WTC11 (cell line): ENCODE results near the gene TGM1. TPM values are rescaled to one million over a fixed set of nuclear protein-coding genes. Genes with fewer than 3 reads are reported as not detected.

Experiments
- ATAC-seq: fragments of 200-7000 bp; cut with Tn5 transposase; 2 replicates; pipeline ENCODE4 v1.10.0; 2021; ENCODE audit warnings: mild to moderate bottlenecking, moderate library complexity
- CTCF ChIA-PET: fragments of 300-600 bp; sonication (Branson Sonifier 250); formaldehyde crosslinking; loops from one replicate; lab custom pipeline; 2021; ENCODE audit warnings: antibody characterized with exemption; lab: Charles Lee
- POLR2A ChIA-PET: fragments of 350-600 bp; sonication (Branson Sonifier 250); formaldehyde crosslinking; loops from one replicate; lab custom pipeline; 2021; ENCODE audit warnings: antibody characterized with exemption; lab: Charles Lee
- DNase-seq: peaks from one replicate; pipeline ENCODE4 v3.0.0; 2021; ENCODE audit warnings: low spot score
- H3K27ac Mint-ChIP-seq: 2 replicates; pipeline ENCODE4 v1.8.0; 2021; ENCODE audit warnings: mixed read lengths
- H3K27me3 Mint-ChIP-seq: 2 replicates; pipeline ENCODE4 v1.8.0; 2021; ENCODE audit warnings: low read depth, mild to moderate bottlenecking, moderate library complexity, mixed read lengths
- H3K36me3 Mint-ChIP-seq: 2 replicates; pipeline ENCODE4 v1.8.0; 2021; ENCODE audit warnings: mixed read lengths
- H3K4me1 Mint-ChIP-seq: 2 replicates; pipeline ENCODE4 v1.8.0; 2022; ENCODE audit warnings: mixed read lengths
- H3K4me3 Mint-ChIP-seq: 2 replicates; pipeline ENCODE4 v1.8.0; 2021; ENCODE audit warnings: mild to moderate bottlenecking, moderate library complexity, mixed read lengths
- H3K9me3 Mint-ChIP-seq: 2 replicates; pipeline ENCODE4 v1.8.0; 2021; ENCODE audit warnings: mixed read lengths
- CREM ChIP-seq: sonication (generic); formaldehyde crosslinking; IDR thresholded peaks from 2 replicates; pipeline ENCODE4 v1.8.1; 2022; ENCODE audit warnings: mild to moderate bottlenecking, missing genetic modification reagents, moderate library complexity
- FOXJ3 ChIP-seq: sonication (generic); formaldehyde crosslinking; IDR thresholded peaks from 2 replicates; pipeline ENCODE4 v1.9.0; 2021; ENCODE audit warnings: missing genetic modification reagents, mild to moderate bottlenecking, borderline replicate concordance
- FOXK1 ChIP-seq: sonication (generic); formaldehyde crosslinking; IDR thresholded peaks from 2 replicates; pipeline ENCODE4 v1.8.0; 2022; ENCODE audit warnings: mild to moderate bottlenecking, moderate library complexity, missing genetic modification reagents
- GABPB1 ChIP-seq: sonication (generic); formaldehyde crosslinking; IDR thresholded peaks from 2 replicates; pipeline ENCODE4 v1.8.1; 2023; ENCODE audit warnings: mild to moderate bottlenecking, missing genetic modification reagents
- GTF2I ChIP-seq: fragments of 250-450 bp; sonication (Bioruptor Pico); conservative IDR thresholded peaks from 2 replicates; pipeline ENCODE4 v1.4.0; 2021; ENCODE audit warnings: mild to moderate bottlenecking
- IRF2 ChIP-seq: sonication (generic); formaldehyde crosslinking; IDR thresholded peaks from 2 replicates; pipeline ENCODE4 v1.8.0; 2022; ENCODE audit warnings: low read depth, missing genetic modification reagents, borderline replicate concordance
- JUN ChIP-seq: sonication (generic); formaldehyde crosslinking; IDR thresholded peaks from 2 replicates; pipeline ENCODE4 v1.8.0; 2023; ENCODE audit warnings: mild to moderate bottlenecking, missing genetic modification reagents
- KAT7 ChIP-seq: sonication (generic); formaldehyde crosslinking; IDR thresholded peaks from 2 replicates; pipeline ENCODE4 v1.8.1; 2023; ENCODE audit warnings: missing genetic modification reagents, mild to moderate bottlenecking, borderline replicate concordance
- NFE2L1 ChIP-seq: sonication (generic); formaldehyde crosslinking; IDR thresholded peaks from 2 replicates; pipeline ENCODE4 v1.8.1; 2023; ENCODE audit warnings: missing genetic modification reagents
- RELA ChIP-seq: sonication (generic); formaldehyde crosslinking; IDR thresholded peaks from 2 replicates; pipeline ENCODE4 v1.8.1; 2022; ENCODE audit warnings: missing genetic modification reagents, mild to moderate bottlenecking, borderline replicate concordance
- SMAD4 ChIP-seq: sonication (generic); formaldehyde crosslinking; IDR thresholded peaks from 2 replicates; pipeline ENCODE4 v1.8.0; 2022; ENCODE audit warnings: mild to moderate bottlenecking, missing genetic modification reagents
- TEAD1 ChIP-seq: sonication (generic); formaldehyde crosslinking; IDR thresholded peaks from 2 replicates; pipeline ENCODE4 v1.8.0; 2022; ENCODE audit warnings: mild to moderate bottlenecking, missing genetic modification reagents
- ZNF138 ChIP-seq: sonication (generic); formaldehyde crosslinking; conservative IDR thresholded peaks from 2 replicates; pipeline ENCODE4 v1.8.1; 2022; ENCODE audit warnings: mild to moderate bottlenecking, moderate library complexity, missing genetic modification reagents
- ZNF396 ChIP-seq: fragments of 250-450 bp; sonication (Bioruptor Pico); IDR thresholded peaks from 2 replicates; pipeline ENCODE4 v1.8.0; 2021; ENCODE audit warnings: mild to moderate bottlenecking, moderate library complexity, borderline replicate concordance
- total RNA-seq: library from RNA; stranded (reverse); gene quantifications from 3 replicates; pipeline ENCODE4 v1.2.3, GENCODE V29; 2021
- TF ChIP-seq, protein P1 (sequence below): fragments of 250-450 bp; sonication (Bioruptor Pico); IDR thresholded peaks from 2 replicates; pipeline ENCODE4 v1.9.0; 2021; ENCODE audit warnings: mild to moderate bottlenecking
- TF ChIP-seq, protein P2 (sequence below): sonication (generic); formaldehyde crosslinking; IDR thresholded peaks from 2 replicates; pipeline ENCODE4 v1.8.1; 2023; ENCODE audit warnings: mild to moderate bottlenecking, moderate library complexity, missing genetic modification reagents
- TF ChIP-seq, protein P3 (sequence below): sonication (generic); formaldehyde crosslinking; IDR thresholded peaks from 2 replicates; pipeline ENCODE4 v1.8.1; 2023; ENCODE audit warnings: mild to moderate bottlenecking, missing genetic modification reagents, borderline replicate concordance
- TF ChIP-seq, protein P4 (sequence below): sonication (generic); formaldehyde crosslinking; IDR thresholded peaks from 2 replicates; pipeline ENCODE4 v1.8.0; 2023; ENCODE audit warnings: mild to moderate bottlenecking, missing genetic modification reagents
- TF ChIP-seq, protein P5 (sequence below): sonication (generic); formaldehyde crosslinking; IDR thresholded peaks from 2 replicates; pipeline ENCODE4 v1.8.0; 2022; ENCODE audit warnings: mild to moderate bottlenecking, missing genetic modification reagents
- TF ChIP-seq, protein P6 (sequence below): sonication (generic); formaldehyde crosslinking; IDR thresholded peaks from 2 replicates; pipeline ENCODE4 v1.8.0; 2022; ENCODE audit warnings: mild to moderate bottlenecking, missing genetic modification reagents

Gene TGM1
- total RNA-seq, 1 experiment from 2014 or later: 5.2 TPM

DNA sequence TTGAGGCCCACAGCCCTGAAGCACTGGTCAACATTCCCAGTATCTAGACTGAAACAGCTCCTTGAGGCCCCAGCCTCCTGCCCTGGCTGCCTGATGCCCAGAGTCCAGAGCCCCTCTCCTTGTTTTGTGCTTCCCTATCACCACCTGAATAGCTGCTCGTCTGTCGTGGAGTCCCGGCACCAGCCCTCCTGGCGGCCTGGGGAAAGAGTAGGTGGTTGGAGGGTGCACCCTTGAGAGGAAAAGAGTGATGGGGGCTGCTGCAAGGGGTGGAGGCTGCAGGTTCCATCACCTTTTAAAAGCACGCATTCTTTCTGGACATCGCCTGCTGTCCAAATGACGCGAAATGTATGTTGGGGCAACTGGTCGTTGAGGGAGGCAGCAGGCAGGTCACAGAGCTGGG, 5.2 kb upstream of the TGM1 start:
- DNase-seq: no peak
- ChIA-PET CTCF (interaction anchor here (0.6 to 5.8 kb wide), 2 partner anchors 40 to 131 kb away, joined by 4 to 30 read pairs; partner anchors contain the start of genes CIDEB and NYNRIN), POLR2A (no interaction called here)
- no peak for ATAC-seq
- no peak overlapping the region for H3K4me3 Mint-ChIP-seq
- H3K36me3 Mint-ChIP-seq: peaks cover 4% of the 10 kb centered on the region; the same call in 1 of the 2 replicates
- TF ChIP-seq ZNF396 (no peak), ZNF138 (CRISPR knock-in tag) (no peak), FOXJ3 (no peak), TEAD1 (CRISPR knock-in tag) (no peak), GTF2I (CRISPR knock-in tag) (no peak), IRF2 (CRISPR knock-in tag) (no peak), GABPB1 (CRISPR knock-in tag) (no peak), NFE2L1 (CRISPR knock-in tag) (no peak)
- TF ChIP-seq, protein P1, sequence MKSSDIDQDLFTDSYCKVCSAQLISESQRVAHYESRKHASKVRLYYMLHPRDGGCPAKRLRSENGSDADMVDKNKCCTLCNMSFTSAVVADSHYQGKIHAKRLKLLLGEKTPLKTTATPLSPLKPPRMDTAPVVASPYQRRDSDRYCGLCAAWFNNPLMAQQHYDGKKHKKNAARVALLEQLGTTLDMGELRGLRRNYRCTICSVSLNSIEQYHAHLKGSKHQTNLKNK (CRISPR knock-in tag): no peak
- TF ChIP-seq, protein P2, sequence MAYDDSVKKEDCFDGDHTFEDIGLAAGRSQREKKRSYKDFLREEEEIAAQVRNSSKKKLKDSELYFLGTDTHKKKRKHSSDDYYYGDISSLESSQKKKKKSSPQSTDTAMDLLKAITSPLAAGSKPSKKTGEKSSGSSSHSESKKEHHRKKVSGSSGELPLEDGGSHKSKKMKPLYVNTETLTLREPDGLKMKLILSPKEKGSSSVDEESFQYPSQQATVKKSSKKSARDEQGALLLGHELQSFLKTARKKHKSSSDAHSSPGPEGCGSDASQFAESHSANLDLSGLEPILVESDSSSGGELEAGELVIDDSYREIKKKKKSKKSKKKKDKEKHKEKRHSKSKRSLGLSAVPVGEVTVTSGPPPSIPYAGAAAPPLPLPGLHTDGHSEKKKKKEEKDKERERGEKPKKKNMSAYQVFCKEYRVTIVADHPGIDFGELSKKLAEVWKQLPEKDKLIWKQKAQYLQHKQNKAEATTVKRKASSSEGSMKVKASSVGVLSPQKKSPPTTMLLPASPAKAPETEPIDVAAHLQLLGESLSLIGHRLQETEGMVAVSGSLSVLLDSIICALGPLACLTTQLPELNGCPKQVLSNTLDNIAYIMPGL (CRISPR knock-in tag): no peak
- TF ChIP-seq, protein P3, sequence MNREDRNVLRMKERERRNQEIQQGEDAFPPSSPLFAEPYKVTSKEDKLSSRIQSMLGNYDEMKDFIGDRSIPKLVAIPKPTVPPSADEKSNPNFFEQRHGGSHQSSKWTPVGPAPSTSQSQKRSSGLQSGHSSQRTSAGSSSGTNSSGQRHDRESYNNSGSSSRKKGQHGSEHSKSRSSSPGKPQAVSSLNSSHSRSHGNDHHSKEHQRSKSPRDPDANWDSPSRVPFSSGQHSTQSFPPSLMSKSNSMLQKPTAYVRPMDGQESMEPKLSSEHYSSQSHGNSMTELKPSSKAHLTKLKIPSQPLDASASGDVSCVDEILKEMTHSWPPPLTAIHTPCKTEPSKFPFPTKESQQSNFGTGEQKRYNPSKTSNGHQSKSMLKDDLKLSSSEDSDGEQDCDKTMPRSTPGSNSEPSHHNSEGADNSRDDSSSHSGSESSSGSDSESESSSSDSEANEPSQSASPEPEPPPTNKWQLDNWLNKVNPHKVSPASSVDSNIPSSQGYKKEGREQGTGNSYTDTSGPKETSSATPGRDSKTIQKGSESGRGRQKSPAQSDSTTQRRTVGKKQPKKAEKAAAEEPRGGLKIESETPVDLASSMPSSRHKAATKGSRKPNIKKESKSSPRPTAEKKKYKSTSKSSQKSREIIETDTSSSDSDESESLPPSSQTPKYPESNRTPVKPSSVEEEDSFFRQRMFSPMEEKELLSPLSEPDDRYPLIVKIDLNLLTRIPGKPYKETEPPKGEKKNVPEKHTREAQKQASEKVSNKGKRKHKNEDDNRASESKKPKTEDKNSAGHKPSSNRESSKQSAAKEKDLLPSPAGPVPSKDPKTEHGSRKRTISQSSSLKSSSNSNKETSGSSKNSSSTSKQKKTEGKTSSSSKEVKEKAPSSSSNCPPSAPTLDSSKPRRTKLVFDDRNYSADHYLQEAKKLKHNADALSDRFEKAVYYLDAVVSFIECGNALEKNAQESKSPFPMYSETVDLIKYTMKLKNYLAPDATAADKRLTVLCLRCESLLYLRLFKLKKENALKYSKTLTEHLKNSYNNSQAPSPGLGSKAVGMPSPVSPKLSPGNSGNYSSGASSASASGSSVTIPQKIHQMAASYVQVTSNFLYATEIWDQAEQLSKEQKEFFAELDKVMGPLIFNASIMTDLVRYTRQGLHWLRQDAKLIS (CRISPR knock-in tag): no peak
- TF ChIP-seq, protein P4, sequence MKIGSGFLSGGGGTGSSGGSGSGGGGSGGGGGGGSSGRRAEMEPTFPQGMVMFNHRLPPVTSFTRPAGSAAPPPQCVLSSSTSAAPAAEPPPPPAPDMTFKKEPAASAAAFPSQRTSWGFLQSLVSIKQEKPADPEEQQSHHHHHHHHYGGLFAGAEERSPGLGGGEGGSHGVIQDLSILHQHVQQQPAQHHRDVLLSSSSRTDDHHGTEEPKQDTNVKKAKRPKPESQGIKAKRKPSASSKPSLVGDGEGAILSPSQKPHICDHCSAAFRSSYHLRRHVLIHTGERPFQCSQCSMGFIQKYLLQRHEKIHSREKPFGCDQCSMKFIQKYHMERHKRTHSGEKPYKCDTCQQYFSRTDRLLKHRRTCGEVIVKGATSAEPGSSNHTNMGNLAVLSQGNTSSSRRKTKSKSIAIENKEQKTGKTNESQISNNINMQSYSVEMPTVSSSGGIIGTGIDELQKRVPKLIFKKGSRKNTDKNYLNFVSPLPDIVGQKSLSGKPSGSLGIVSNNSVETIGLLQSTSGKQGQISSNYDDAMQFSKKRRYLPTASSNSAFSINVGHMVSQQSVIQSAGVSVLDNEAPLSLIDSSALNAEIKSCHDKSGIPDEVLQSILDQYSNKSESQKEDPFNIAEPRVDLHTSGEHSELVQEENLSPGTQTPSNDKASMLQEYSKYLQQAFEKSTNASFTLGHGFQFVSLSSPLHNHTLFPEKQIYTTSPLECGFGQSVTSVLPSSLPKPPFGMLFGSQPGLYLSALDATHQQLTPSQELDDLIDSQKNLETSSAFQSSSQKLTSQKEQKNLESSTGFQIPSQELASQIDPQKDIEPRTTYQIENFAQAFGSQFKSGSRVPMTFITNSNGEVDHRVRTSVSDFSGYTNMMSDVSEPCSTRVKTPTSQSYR: no peak
- TF ChIP-seq, protein P5, sequence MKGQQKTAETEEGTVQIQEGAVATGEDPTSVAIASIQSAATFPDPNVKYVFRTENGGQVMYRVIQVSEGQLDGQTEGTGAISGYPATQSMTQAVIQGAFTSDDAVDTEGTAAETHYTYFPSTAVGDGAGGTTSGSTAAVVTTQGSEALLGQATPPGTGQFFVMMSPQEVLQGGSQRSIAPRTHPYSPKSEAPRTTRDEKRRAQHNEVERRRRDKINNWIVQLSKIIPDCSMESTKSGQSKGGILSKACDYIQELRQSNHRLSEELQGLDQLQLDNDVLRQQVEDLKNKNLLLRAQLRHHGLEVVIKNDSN (CRISPR knock-in tag): no peak
- TF ChIP-seq, all 79 proteins: peak for 0
- H3K4me1 Mint-ChIP-seq: peaks cover 10% of the 10 kb centered on the region
- H3K9me3 Mint-ChIP-seq: no peaks in the 10 kb centered on the region
- H3K27me3 Mint-ChIP-seq: no peaks in the 10 kb centered on the region
- H3K27ac Mint-ChIP-seq: no peak overlapping the region

DNA sequence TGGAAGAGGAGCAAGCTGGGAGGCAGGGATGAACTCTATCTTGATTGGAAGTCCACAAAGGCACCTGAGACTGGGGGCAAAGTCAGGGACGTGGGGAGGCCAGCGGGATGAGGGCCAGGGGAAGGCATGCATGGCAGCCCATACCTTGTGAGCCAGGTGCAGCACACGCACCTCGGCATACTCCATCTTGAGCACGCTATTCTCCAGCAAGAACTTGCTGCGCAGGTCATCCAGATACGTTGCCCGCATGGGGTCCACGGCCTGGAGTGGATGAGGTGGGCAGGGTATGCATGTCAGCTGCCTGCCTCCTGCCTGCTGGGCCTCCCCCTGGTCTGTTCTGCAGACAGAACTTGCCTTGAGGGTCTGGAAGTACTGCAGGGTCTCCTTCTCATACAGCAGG, 4.5 kb upstream of the TGM1 start:
- Mint-ChIP-seq H3K36me3 (peaks cover 4% of the 10 kb centered on the region; the same call in 1 of the 2 replicates), H3K9me3 (no peaks in the 10 kb centered on the region), H3K27me3 (no peaks in the 10 kb centered on the region), H3K4me3 (no peak overlapping the region), H3K27ac (no peak overlapping the region), H3K4me1 (peaks cover 9% of the 10 kb centered on the region)
- POLR2A ChIA-PET: no interaction called here
- DNase-seq (no peak), ATAC-seq (no peak)
- CTCF ChIA-PET: interaction anchor here (0.6 to 5.8 kb wide), 3 partner anchors 25 to 131 kb away, joined by 4 to 30 read pairs (median 12); partner anchors contain the start of genes CIDEB, NYNRIN and TINF2
- TF ChIP-seq, protein P4: no peak
- TF ChIP-seq SMAD4 (no peak), RELA (CRISPR knock-in tag) (no peak), ZNF396 (no peak), JUN (no peak), GTF2I (CRISPR knock-in tag) (no peak), FOXK1 (CRISPR knock-in tag) (no peak), CREM (no peak), KAT7 (CRISPR knock-in tag) (no peak)
- TF ChIP-seq, protein P6, sequence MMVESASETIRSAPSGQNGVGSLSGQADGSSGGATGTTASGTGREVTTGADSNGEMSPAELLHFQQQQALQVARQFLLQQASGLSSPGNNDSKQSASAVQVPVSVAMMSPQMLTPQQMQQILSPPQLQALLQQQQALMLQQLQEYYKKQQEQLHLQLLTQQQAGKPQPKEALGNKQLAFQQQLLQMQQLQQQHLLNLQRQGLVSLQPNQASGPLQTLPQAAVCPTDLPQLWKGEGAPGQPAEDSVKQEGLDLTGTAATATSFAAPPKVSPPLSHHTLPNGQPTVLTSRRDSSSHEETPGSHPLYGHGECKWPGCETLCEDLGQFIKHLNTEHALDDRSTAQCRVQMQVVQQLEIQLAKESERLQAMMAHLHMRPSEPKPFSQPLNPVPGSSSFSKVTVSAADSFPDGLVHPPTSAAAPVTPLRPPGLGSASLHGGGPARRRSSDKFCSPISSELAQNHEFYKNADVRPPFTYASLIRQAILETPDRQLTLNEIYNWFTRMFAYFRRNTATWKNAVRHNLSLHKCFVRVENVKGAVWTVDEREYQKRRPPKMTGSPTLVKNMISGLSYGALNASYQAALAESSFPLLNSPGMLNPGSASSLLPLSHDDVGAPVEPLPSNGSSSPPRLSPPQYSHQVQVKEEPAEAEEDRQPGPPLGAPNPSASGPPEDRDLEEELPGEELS (CRISPR knock-in tag): no peak
